ENCODE results near the gene TOR2A. TPM values are rescaled to one million over a fixed set of nuclear protein-coding genes. Genes with fewer than 3 reads are reported as not detected.

Gene TOR2A
- total RNA-seq, 1 donor from 2014 or later, result 6.4 TPM

- Mint-ChIP-seq H3K9me3 (ENCODE audit: low read depth) (no peaks in the 10 kb centered on the region), H3K27me3 (ENCODE audit: low read depth) (no peaks in the 10 kb centered on the region), H3K27ac (ENCODE audit: unreplicated experiment) (no peak overlapping the region), H3K4me1 (ENCODE audit: low read depth) (peaks cover 3% of the 10 kb centered on the region), H3K4me3 (ENCODE audit: unreplicated experiment) (no peak overlapping the region), H3K36me3 (ENCODE audit: low read depth) (no peaks in the 10 kb centered on the region)
- TF ChIP-seq CTCF (IDR thresholded peaks at IDR 0.05), result no peak
- peak; percentile 85 for DNase-seq (ENCODE audit: low spot score)
These were observed 11.1 kb downstream of the TOR2A start for GRCh38 chr9:127724012-127724411.

- H3K4me3 Mint-ChIP-seq (ENCODE audit: unreplicated experiment), result no peak overlapping the region
- no peak for DNase-seq (ENCODE audit: low spot score)
- H3K9me3 Mint-ChIP-seq (ENCODE audit: low read depth), result no peaks in the 10 kb centered on the region
- H3K4me1 Mint-ChIP-seq (ENCODE audit: low read depth), result peaks cover 3% of the 10 kb centered on the region
- no peak for TF ChIP-seq CTCF (IDR thresholded peaks at IDR 0.05)
- H3K27me3 Mint-ChIP-seq (ENCODE audit: low read depth), result no peaks in the 10 kb centered on the region
- no peak overlapping the region for H3K27ac Mint-ChIP-seq (ENCODE audit: unreplicated experiment)
- no peaks in the 10 kb centered on the region for H3K36me3 Mint-ChIP-seq (ENCODE audit: low read depth)
These were observed 11.7 kb downstream of the TOR2A start for GRCh38 chr9:127723444-127723843.

GRCh38 chr9:127723013-127723412, 12.1 kb downstream of the TOR2A start:
- Mint-ChIP-seq H3K27ac (ENCODE audit: unreplicated experiment) (no peak overlapping the region), H3K4me1 (ENCODE audit: low read depth) (peaks cover 3% of the 10 kb centered on the region), H3K27me3 (ENCODE audit: low read depth) (no peaks in the 10 kb centered on the region), H3K9me3 (ENCODE audit: low read depth) (no peaks in the 10 kb centered on the region), H3K36me3 (ENCODE audit: low read depth) (no peaks in the 10 kb centered on the region), H3K4me3 (ENCODE audit: unreplicated experiment) (no peak overlapping the region)
- no peak for DNase-seq (ENCODE audit: low spot score)
- TF ChIP-seq CTCF (IDR thresholded peaks at IDR 0.05), result no peak

GRCh38 chr9:127722055-127722745, 12.9 kb downstream of the TOR2A start:
- no peaks in the 10 kb centered on the region for H3K36me3 Mint-ChIP-seq (ENCODE audit: low read depth)
- H3K4me1 Mint-ChIP-seq (ENCODE audit: low read depth), result peaks cover 3% of the 10 kb centered on the region
- H3K27me3 Mint-ChIP-seq (ENCODE audit: low read depth), result no peaks in the 10 kb centered on the region
- no peak for TF ChIP-seq CTCF (IDR thresholded peaks at IDR 0.05)
- no peak overlapping the region for H3K27ac Mint-ChIP-seq (ENCODE audit: unreplicated experiment)
- H3K9me3 Mint-ChIP-seq (ENCODE audit: low read depth), result no peaks in the 10 kb centered on the region
- no peak for DNase-seq (ENCODE audit: low spot score)
- no peak overlapping the region for H3K4me3 Mint-ChIP-seq (ENCODE audit: unreplicated experiment)

- H3K27me3 Mint-ChIP-seq (ENCODE audit: low read depth), result no peaks in the 10 kb centered on the region
- peaks cover 3% of the 10 kb centered on the region for H3K4me1 Mint-ChIP-seq (ENCODE audit: low read depth)
- TF ChIP-seq CTCF (IDR thresholded peaks at IDR 0.05), result no peak
- no peak overlapping the region for H3K27ac Mint-ChIP-seq (ENCODE audit: unreplicated experiment)
- no peak for DNase-seq (ENCODE audit: low spot score)
- H3K36me3 Mint-ChIP-seq (ENCODE audit: low read depth), result no peaks in the 10 kb centered on the region
- no peaks in the 10 kb centered on the region for H3K9me3 Mint-ChIP-seq (ENCODE audit: low read depth)
- no peak overlapping the region for H3K4me3 Mint-ChIP-seq (ENCODE audit: unreplicated experiment)
These were observed 13.7 kb downstream of the TOR2A start for GRCh38 chr9:127721391-127721821.
